Neural progenitor cell (in vitro differentiated cells): ENCODE results near the gene P4HTM. TPM values are rescaled to one million over a fixed set of nuclear protein-coding genes. Genes with fewer than 3 reads are reported as not detected.
"Not testable (repeated sequence)": the region's sequence is repeated elsewhere in the genome, so short reads cannot be mapped to it uniquely, and the experiment has no call there.

Experiments used
- DNase-seq: peaks from one replicate; pipeline ENCODE4 v3.0.0-alpha.2; 2016; ENCODE audit warnings: low spot score
- H2AFZ ChIP-seq: fragments of 200-600 bp; sonication (generic); replicated peaks from 2 replicates; pipeline ENCODE4 v1.6.1; 2016; ENCODE audit warnings: antibody characterized with exemption
- H3F3A ChIP-seq: fragments of 200-600 bp; sonication (generic); 2 replicates; pipeline ENCODE4 v1.6.1; 2016; ENCODE audit warnings: antibody characterized with exemption, low read depth
- H3K27ac ChIP-seq: fragments of 200-600 bp; sonication (generic); 2 replicates; pipeline ENCODE4 v1.5.1; 2016; ENCODE audit warnings: mild to moderate bottlenecking
- H3K27me3 ChIP-seq: fragments of 200-600 bp; sonication (generic); 2 replicates; pipeline ENCODE4 v1.6.1; 2016; ENCODE audit warnings: mild to moderate bottlenecking, moderate library complexity
- H3K36me3 ChIP-seq: fragments of 200-600 bp; sonication (generic); 2 replicates; pipeline ENCODE4 v1.5.1; 2016
- H3K4me1 ChIP-seq: fragments of 200-600 bp; sonication (generic); 2 replicates; pipeline ENCODE4 v1.6.1; 2016; ENCODE audit warnings: mixed run types
- H3K4me2 ChIP-seq: fragments of 200-600 bp; sonication (generic); 2 replicates; pipeline ENCODE4 v1.6.1; 2016
- H3K4me3 ChIP-seq: fragments of 200-600 bp; sonication (generic); 2 replicates; pipeline ENCODE4 v1.5.1; 2016
- H3K79me2 ChIP-seq: fragments of 200-600 bp; sonication (generic); 2 replicates; pipeline ENCODE4 v1.6.1; 2016; ENCODE audit warnings: low read depth
- H3K9ac ChIP-seq: fragments of 200-600 bp; sonication (generic); 2 replicates; pipeline ENCODE4 v1.6.1; 2016
- H3K9me3 ChIP-seq: fragments of 200-600 bp; sonication (generic); 2 replicates; pipeline ENCODE4 v1.5.1; 2016; ENCODE audit warnings: low read depth
- H4K20me1 ChIP-seq: fragments of 200-600 bp; sonication (generic); 2 replicates; pipeline ENCODE4 v1.6.1; 2016; ENCODE audit warnings: low read depth
- H3K27ac Mint-ChIP-seq: 3 replicates; pipeline ENCODE4 v1.8.0; 2021; ENCODE audit warnings: mixed read lengths
- H3K27me3 Mint-ChIP-seq: 2 replicates; pipeline ENCODE4 v1.8.0; 2022; ENCODE audit warnings: low read depth, mild to moderate bottlenecking, inconsistent platforms, moderate library complexity, mixed read lengths; ENCODE audit not compliant: insufficient read depth
- H3K36me3 Mint-ChIP-seq: 3 replicates; pipeline ENCODE4 v1.8.0; 2021; ENCODE audit warnings: mixed read lengths
- H3K4me1 Mint-ChIP-seq: 3 replicates; pipeline ENCODE4 v1.8.0; 2021; ENCODE audit warnings: mixed read lengths
- H3K4me3 Mint-ChIP-seq: 3 replicates; pipeline ENCODE4 v1.8.0; 2021; ENCODE audit warnings: mild to moderate bottlenecking, moderate library complexity, mixed read lengths
- H3K9me3 Mint-ChIP-seq: 3 replicates; pipeline ENCODE4 v1.8.0; 2020; ENCODE audit warnings: mixed read lengths
- EZH2 ChIP-seq: fragments of 200-600 bp; sonication (generic); IDR thresholded peaks from 2 replicates; pipeline ENCODE4 v1.6.1; 2017; ENCODE audit warnings: antibody characterized with exemption, mild to moderate bottlenecking, moderate library complexity
- EZH2phosphoT487 ChIP-seq: fragments of 200-600 bp; sonication (generic); IDR thresholded peaks from 2 replicates; pipeline ENCODE4 v1.6.1; 2017; ENCODE audit warnings: antibody characterized with exemption
- total RNA-seq: library from RNA; depleted of rRNA; stranded (reverse); fragments of >200 nt; gene quantifications from 2 replicates; pipeline ENCODE4 v1.2.3, GENCODE V29; 2015; ENCODE audit warnings: low replicate concordance
- TF ChIP-seq, protein P1 (sequence below): fragments of 200-600 bp; sonication (generic); IDR thresholded peaks from 2 replicates; pipeline ENCODE4 v1.5.1; 2017; ENCODE audit warnings: antibody characterized with exemption, mild to moderate bottlenecking

P4HTM gene
- total RNA-seq, 1 donor from 2014 or later = 15.3 TPM

DNA sequence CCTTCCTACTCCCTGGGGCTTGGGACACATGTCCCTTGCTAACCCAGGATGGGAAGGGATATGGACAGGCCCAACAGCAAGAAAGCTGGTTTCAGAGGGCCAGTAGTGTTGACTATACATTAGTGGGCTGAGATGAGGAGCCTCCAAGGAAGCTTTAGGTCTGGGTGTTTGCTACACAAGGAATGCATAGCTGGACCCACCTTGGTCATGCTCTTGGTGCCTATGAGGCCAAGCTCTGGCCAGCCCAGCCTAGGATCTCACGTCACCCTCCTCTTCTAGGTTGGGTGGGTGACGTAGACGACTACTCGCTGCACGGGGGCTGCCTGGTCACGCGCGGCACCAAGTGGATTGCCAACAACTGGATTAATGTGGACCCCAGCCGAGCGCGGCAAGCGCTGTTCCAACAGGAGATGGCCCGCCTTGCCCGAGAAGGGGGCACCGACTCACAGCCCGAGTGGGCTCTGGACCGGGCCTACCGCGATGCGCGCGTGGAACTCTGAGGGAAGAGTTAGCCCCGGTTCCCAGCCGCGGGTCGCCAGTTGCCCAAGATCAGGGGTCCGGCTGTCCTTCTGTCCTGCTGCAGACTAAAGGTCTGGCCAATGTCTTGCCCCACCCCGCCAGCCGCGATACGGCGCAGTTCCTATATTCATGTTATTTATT, 16.5 kb downstream of the P4HTM start:
- peak; percentile 30 for DNase-seq
- H3K4me1 Mint-ChIP-seq = peaks cover 16% of the 10 kb centered on the region
- peaks cover 9% of the 10 kb centered on the region for H3K27me3 Mint-ChIP-seq
- no peak overlapping the region for H2AFZ ChIP-seq
- H3K36me3 Mint-ChIP-seq = peaks cover 7% of the 10 kb centered on the region
- H3K36me3 ChIP-seq = no peaks in the 10 kb centered on the region
- H3K27ac Mint-ChIP-seq = peak overlapping the region; percentile 100
- peak overlapping the region; percentile 100 for H3K4me3 Mint-ChIP-seq
- H3K9me3 Mint-ChIP-seq = peaks cover 3% of the 10 kb centered on the region
- peaks cover 38% of the 10 kb centered on the region for H4K20me1 ChIP-seq
- H3F3A ChIP-seq = peaks cover 13% of the 10 kb centered on the region
- no peaks in the 10 kb centered on the region for H3K9me3 ChIP-seq
- peak overlapping the region; percentile 96 for H3K4me2 ChIP-seq
- H3K9ac ChIP-seq = peak overlapping the region; percentile 70
- H3K79me2 ChIP-seq = peaks cover 43% of the 10 kb centered on the region
- H3K4me1 ChIP-seq = peaks cover 13% of the 10 kb centered on the region
- no peak overlapping the region for H3K27ac ChIP-seq
- no peaks in the 10 kb centered on the region for H3K27me3 ChIP-seq
- H3K4me3 ChIP-seq = peak overlapping the region; percentile 88
- TF ChIP-seq, protein P1, sequence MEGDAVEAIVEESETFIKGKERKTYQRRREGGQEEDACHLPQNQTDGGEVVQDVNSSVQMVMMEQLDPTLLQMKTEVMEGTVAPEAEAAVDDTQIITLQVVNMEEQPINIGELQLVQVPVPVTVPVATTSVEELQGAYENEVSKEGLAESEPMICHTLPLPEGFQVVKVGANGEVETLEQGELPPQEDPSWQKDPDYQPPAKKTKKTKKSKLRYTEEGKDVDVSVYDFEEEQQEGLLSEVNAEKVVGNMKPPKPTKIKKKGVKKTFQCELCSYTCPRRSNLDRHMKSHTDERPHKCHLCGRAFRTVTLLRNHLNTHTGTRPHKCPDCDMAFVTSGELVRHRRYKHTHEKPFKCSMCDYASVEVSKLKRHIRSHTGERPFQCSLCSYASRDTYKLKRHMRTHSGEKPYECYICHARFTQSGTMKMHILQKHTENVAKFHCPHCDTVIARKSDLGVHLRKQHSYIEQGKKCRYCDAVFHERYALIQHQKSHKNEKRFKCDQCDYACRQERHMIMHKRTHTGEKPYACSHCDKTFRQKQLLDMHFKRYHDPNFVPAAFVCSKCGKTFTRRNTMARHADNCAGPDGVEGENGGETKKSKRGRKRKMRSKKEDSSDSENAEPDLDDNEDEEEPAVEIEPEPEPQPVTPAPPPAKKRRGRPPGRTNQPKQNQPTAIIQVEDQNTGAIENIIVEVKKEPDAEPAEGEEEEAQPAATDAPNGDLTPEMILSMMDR = no peak
- no peak for TF ChIP-seq EZH2
- TF ChIP-seq EZH2phosphoT487 = no peak

DNA sequence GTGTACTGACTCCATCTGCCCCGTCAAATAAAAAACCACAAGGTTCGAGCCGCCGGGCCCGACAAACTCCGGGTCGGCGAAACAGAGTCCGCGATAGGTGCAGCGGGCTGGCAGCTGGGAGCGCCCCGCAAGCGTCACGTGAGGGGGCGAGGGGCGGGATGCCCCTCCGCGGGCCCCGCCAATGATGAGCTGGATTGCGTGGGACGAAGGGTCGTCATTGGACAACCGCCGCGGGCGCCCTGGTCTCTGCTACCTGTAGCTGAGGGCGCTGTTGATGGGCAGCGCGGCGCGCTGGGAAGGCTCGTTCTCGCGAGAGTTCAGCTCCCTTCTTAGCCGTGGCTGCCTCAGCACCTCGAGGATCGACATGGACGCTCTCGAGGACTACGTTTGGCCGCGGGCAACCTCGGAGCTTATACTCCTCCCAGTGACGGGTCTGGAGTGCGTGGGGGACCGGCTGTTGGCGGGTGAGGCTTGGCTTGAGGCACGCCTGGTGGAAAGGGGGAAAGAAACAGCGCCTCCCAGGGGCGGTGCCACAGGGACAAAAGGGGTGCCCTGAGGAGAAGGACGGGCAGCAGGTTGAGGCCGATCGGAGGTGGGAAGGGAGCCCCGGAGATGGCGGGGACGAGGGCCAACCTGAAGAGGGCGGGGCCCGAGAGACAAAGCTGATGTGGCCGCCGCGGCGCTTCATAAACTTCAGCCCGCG, 17.2 kb downstream of the P4HTM start, which contains the start of gene WDR6:
WDR6 (plus strand) TSS at position 324 of the 703 bp plus-strand sequence; CDS start at position 365, 41 bp downstream.
- peaks cover 13% of the 10 kb centered on the region for H3K4me1 ChIP-seq
- peak within 1 kb of the TSS; percentile 100 for H3K4me3 Mint-ChIP-seq
- H3F3A ChIP-seq = peaks cover 14% of the 10 kb centered on the region
- H3K27me3 Mint-ChIP-seq = peaks cover 9% of the 10 kb centered on the region
- DNase-seq = peak; percentile 99
- TF ChIP-seq EZH2 (no peak), EZH2phosphoT487 (no peak)
- TF ChIP-seq, protein P1 = peak; percentile 54
- peak within 1 kb of the TSS; percentile 100 for H3K27ac Mint-ChIP-seq
- H3K9ac ChIP-seq = peak within 1 kb of the TSS; percentile 93
- peak within 1 kb of the TSS; percentile 96 for H3K4me2 ChIP-seq
- H3K27ac ChIP-seq = peak within 1 kb of the TSS; percentile 92
- no peaks in the 10 kb centered on the region for H3K36me3 ChIP-seq
- H4K20me1 ChIP-seq = peaks cover 45% of the 10 kb centered on the region
- peaks cover 50% of the 10 kb centered on the region for H3K79me2 ChIP-seq
- peaks cover 3% of the 10 kb centered on the region for H3K9me3 Mint-ChIP-seq
- H3K27me3 ChIP-seq = no peaks in the 10 kb centered on the region
- no peaks in the 10 kb centered on the region for H3K9me3 ChIP-seq
- peak within 1 kb of the TSS; percentile 88 for H3K4me3 ChIP-seq
- H3K36me3 Mint-ChIP-seq = peaks cover 12% of the 10 kb centered on the region
- peak within 1 kb of the TSS; percentile 95 for H2AFZ ChIP-seq
- peaks cover 19% of the 10 kb centered on the region for H3K4me1 Mint-ChIP-seq

DNA sequence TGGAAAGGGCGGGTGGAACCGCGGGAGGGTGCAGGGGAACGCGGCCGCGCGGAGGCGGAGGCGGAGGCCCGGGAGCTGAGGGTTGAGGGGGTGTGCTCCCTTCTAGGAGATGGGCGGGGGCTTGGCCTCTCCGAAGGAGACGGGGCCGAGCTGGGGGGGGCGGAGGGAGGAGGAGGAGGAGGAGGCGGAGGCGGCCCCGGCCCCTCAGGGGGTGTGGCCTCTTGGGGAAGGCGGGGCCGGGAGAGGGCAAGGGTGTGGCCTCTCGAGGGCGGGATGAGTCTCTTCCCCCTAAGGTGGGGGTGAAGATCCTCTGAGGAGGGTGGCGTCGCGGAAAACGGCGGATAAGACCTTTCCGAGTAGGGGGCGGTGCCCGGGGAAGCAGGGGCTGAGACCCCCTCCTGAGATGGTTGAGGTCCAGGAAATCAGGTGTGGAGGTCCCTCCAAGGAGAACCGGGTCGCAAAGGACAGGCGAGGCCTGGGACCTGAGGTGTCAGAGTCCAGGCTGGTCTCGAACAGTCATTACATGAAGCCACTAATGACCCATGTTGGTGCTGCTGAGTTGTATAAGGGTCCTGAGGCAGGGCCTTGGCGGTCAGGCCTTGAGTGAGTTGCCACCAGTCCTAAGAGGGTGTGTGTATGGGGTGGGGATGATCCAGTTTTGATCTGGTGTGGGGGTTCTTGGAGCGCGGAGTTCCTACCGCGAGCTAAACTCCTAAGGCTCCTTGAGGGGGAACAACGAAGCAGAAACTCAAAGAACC, 17.9 kb downstream of the P4HTM start:
- DNase-seq = peak; percentile 96
- peak overlapping the region; percentile 93 for H3K9ac ChIP-seq
- Mint-ChIP-seq H3K4me3 (peak overlapping the region; percentile 100), H3K4me1 (peaks cover 19% of the 10 kb centered on the region), H3K27ac (peak overlapping the region; percentile 100), H3K36me3 (peaks cover 13% of the 10 kb centered on the region), H3K27me3 (peaks cover 9% of the 10 kb centered on the region), H3K9me3 (peaks cover 3% of the 10 kb centered on the region)
- H3K79me2 ChIP-seq = peaks cover 58% of the 10 kb centered on the region
- peak overlapping the region; percentile 88 for H3K4me3 ChIP-seq
- H3K27me3 ChIP-seq = no peaks in the 10 kb centered on the region
- peak overlapping the region; percentile 92 for H3K27ac ChIP-seq
- H3K9me3 ChIP-seq = no peaks in the 10 kb centered on the region
- H3K4me1 ChIP-seq = peaks cover 13% of the 10 kb centered on the region
- peak overlapping the region; percentile 95 for H2AFZ ChIP-seq
- peaks cover 14% of the 10 kb centered on the region for H3F3A ChIP-seq
- H4K20me1 ChIP-seq = peaks cover 51% of the 10 kb centered on the region
- no peaks in the 10 kb centered on the region for H3K36me3 ChIP-seq
- H3K4me2 ChIP-seq = peak overlapping the region; percentile 96
- TF ChIP-seq EZH2 (no peak), EZH2phosphoT487 (no peak)
- TF ChIP-seq, protein P1 = no peak

DNA sequence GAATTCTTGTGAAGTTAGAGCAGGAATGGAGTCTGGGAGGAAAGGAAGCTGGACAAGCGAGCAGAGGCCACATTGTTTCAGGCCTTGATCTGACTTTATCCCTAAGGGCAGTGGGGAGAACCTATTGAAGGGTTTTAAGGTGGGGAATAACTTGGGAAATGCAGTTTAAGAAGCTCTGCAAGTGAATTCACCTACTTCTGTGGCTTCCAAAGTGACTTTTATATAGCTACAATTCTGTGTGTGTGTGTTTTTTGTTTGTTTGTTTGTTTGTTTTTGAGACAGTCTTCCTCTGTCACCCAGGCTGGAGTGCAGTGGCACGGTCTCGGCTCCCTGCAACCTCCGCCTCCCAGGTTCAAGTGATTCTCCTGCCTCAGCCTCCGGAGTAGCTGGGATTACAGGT, 18.6 kb downstream of the P4HTM start:
- Histone ChIP-seq H3K4me3 (peak overlapping the region; percentile 88), H3K79me2 (peaks cover 64% of the 10 kb centered on the region), H3K4me2 (peak overlapping the region; percentile 96), H4K20me1 (peaks cover 57% of the 10 kb centered on the region), H3F3A (peaks cover 14% of the 10 kb centered on the region), H3K4me1 (peaks cover 13% of the 10 kb centered on the region)
- not testable (repeated sequence) for H3K27ac Mint-ChIP-seq, H3K36me3 ChIP-seq, H3K27me3 Mint-ChIP-seq, H3K9ac ChIP-seq, H3K27ac ChIP-seq, H3K27me3 ChIP-seq, H3K9me3 Mint-ChIP-seq, H3K9me3 ChIP-seq, H2AFZ ChIP-seq, DNase-seq
- Mint-ChIP-seq H3K4me1 (peaks cover 19% of the 10 kb centered on the region), H3K4me3 (peak overlapping the region; percentile 100), H3K36me3 (peaks cover 13% of the 10 kb centered on the region)
